ENCODE results near the gene FAM199X.

DNA sequence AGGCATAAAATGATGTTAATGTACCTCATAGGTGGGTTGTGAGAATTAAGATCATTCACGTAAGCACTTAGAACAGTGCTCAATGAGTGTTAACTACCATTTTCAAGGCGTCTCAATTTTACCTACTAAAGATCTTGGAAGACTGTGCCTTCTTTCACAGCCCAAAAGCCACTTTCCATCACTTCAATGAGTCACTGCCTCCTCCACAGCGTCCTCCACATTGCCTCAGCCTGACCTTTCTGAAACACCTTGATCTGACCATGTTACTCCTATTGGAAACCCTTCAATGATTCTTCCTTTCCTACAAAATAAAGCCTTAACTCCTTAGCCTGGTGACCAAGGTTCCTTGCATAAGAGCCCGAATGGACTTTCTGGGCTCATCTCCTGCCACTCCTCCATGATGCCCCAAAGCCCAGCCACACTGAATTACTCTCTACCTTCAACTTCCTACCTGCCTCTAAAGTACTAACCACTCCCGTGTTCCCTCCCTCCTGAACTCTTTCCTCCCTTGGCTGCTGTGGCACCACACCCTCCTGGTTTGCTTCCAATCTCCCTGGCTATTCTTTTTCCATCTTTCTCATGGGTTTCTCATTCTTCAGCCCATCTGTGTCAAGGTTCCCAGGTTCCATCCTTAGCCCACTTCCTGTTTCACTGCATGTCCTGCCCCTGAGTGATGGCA lies 31.5 kb upstream of the FAM199X start:
- TF ChIP-seq POLR2A (IDR thresholded peaks at IDR 0.05; ENCODE audit: low read depth, low read length) = no peak
- TF ChIP-seq, protein P1, sequence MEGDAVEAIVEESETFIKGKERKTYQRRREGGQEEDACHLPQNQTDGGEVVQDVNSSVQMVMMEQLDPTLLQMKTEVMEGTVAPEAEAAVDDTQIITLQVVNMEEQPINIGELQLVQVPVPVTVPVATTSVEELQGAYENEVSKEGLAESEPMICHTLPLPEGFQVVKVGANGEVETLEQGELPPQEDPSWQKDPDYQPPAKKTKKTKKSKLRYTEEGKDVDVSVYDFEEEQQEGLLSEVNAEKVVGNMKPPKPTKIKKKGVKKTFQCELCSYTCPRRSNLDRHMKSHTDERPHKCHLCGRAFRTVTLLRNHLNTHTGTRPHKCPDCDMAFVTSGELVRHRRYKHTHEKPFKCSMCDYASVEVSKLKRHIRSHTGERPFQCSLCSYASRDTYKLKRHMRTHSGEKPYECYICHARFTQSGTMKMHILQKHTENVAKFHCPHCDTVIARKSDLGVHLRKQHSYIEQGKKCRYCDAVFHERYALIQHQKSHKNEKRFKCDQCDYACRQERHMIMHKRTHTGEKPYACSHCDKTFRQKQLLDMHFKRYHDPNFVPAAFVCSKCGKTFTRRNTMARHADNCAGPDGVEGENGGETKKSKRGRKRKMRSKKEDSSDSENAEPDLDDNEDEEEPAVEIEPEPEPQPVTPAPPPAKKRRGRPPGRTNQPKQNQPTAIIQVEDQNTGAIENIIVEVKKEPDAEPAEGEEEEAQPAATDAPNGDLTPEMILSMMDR (IDR thresholded peaks at IDR 0.05; ENCODE audit: extremely low read depth in 1 of 2, insufficient read depth in 1 of 2, low read depth in 1 of 2, low read length in 2 of 2) = no peak
- no peak for TF ChIP-seq MYC (IDR thresholded peaks at IDR 0.05; ENCODE audit: low read depth, low read length)
